ENCODE measurements around the gene HSD11B1.

GRCh38 chr1:209721323-209721722 is 16.7 kb downstream of the HSD11B1 start:
- no peak for TF ChIP-seq CTCF (IDR thresholded peaks at IDR 0.05)
- no peak for TF ChIP-seq POLR2A (IDR thresholded peaks at IDR 0.05)
- TF ChIP-seq POLR2AphosphoS5 (IDR thresholded peaks at IDR 0.05) = no peak
- no peak for TF ChIP-seq EP300 (IDR thresholded peaks at IDR 0.05)

All from sigmoid colon (tissue), 4 donors.